ENCODE results near the gene MED12L. TPM values are rescaled to one million over a fixed set of nuclear protein-coding genes. Genes with fewer than 3 reads are reported as not detected.

The MED12L gene
- total RNA-seq, 6 donors from 2014 or later = 0.27 to 1.5 (median 0.31) TPM; not detected in 2

GRCh38 chr3:151133917-151134450 lies 48.5 kb downstream of the MED12L start:
- Histone ChIP-seq H3K4me1 (no peaks in the 10 kb centered on the region), H3K36me3 (no peaks in the 10 kb centered on the region), H3K27me3 (no peaks in the 10 kb centered on the region), H3K9me3 (no peaks in the 10 kb centered on the region), H3K4me3 (no peak overlapping the region), H3K27ac (no peak overlapping the region)
- ATAC-seq (ENCODE audit: low FRiP score in 2 of 2) = no peak
- WGBS, 2 donors = 70 to 74% methylated on average over 8 of the region's 8 CpGs
- no peak for DNase-seq
- TF ChIP-seq CTCF (IDR thresholded peaks at IDR 0.05) (no peak), POLR2AphosphoS5 (IDR thresholded peaks at IDR 0.05) (no peak), EP300 (IDR thresholded peaks at IDR 0.05) (no peak), POLR2A (IDR thresholded peaks at IDR 0.05) (no peak)

GRCh38 chr3:151135541-151136337 lies 50.3 kb downstream of the MED12L start:
- Histone ChIP-seq H3K27me3 (no peaks in the 10 kb centered on the region), H3K36me3 (no peaks in the 10 kb centered on the region), H3K9me3 (no peaks in the 10 kb centered on the region), H3K4me1 (no peaks in the 10 kb centered on the region), H3K4me3 (no peak overlapping the region), H3K27ac (no peak overlapping the region)
- ATAC-seq (ENCODE audit: low FRiP score in 2 of 2) (no peak), DNase-seq (peak in 1 of 2 donors; percentile 79)
- TF ChIP-seq POLR2AphosphoS5 (IDR thresholded peaks at IDR 0.05) (no peak), POLR2A (IDR thresholded peaks at IDR 0.05) (no peak), CTCF (IDR thresholded peaks at IDR 0.05) (no peak), EP300 (IDR thresholded peaks at IDR 0.05) (no peak)
- 53 to 68% methylated on average over 5 of the region's 5 CpGs for WGBS, 2 donors

GRCh38 chr3:151142929-151143328 lies 57.5 kb downstream of the MED12L start:
- 65 to 72% methylated on average over 5 of the region's 5 CpGs for WGBS, 2 donors
- Histone ChIP-seq H3K4me3 (no peak overlapping the region), H3K4me1 (peaks cover 7 to 13% (median 9%) of the 10 kb centered on the region in 4 donors), H3K36me3 (no peaks in the 10 kb centered on the region), H3K9me3 (no peaks in the 10 kb centered on the region), H3K27ac (no peak overlapping the region), H3K27me3 (no peaks in the 10 kb centered on the region)
- TF ChIP-seq POLR2AphosphoS5 (IDR thresholded peaks at IDR 0.05) (no peak), CTCF (IDR thresholded peaks at IDR 0.05) (no peak), EP300 (IDR thresholded peaks at IDR 0.05) (no peak), POLR2A (IDR thresholded peaks at IDR 0.05) (no peak)
- no peak for DNase-seq
- no peak for ATAC-seq (ENCODE audit: low FRiP score in 2 of 2)

GRCh38 chr3:151144016-151144415 lies 58.6 kb downstream of the MED12L start:
- DNase-seq = no peak
- H3K9me3 ChIP-seq = no peaks in the 10 kb centered on the region
- no peaks in the 10 kb centered on the region for H3K36me3 ChIP-seq
- peaks cover 7 to 13% (median 9%) of the 10 kb centered on the region in 4 donors for H3K4me1 ChIP-seq
- H3K4me3 ChIP-seq = no peak overlapping the region
- 67 to 75% methylated on average over 4 of the region's 4 CpGs for WGBS, 2 donors
- TF ChIP-seq POLR2A (IDR thresholded peaks at IDR 0.05) = no peak
- no peak for TF ChIP-seq CTCF (IDR thresholded peaks at IDR 0.05)
- TF ChIP-seq EP300 (IDR thresholded peaks at IDR 0.05) = no peak
- no peak for TF ChIP-seq POLR2AphosphoS5 (IDR thresholded peaks at IDR 0.05)
- ATAC-seq (ENCODE audit: low FRiP score in 2 of 2) = no peak
- H3K27me3 ChIP-seq = no peaks in the 10 kb centered on the region
- no peak overlapping the region for H3K27ac ChIP-seq

Measured in upper lobe of left lung (tissue), 6 donors.